Measurements from ENCODE around the gene EFS.
"Not testable (repeated sequence)": the region's sequence is repeated elsewhere in the genome, so short reads cannot be mapped to it uniquely, and the experiment has no call there.

Gene EFS

DNA sequence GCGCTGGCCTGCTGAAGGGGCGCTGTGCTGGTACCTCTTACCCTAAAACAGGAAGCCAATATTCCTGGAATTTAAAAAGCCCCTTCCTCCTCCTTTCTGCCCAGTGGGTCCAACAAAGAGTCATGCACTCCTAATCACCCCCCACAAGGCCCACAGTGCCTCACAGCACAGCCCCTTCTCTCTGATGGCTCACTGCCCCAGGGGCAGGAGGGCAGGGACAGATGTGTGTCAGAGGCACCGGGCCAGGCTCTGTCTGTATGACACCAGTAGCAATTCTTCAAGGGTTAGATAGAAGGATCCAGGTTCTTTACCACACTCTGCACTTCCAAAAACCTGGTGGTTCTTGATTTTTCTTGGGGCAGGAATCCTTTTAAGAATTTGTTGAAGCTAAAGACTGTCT is 34.2 kb upstream of the EFS start:
- no peak for DNase-seq (ENCODE audit: low read depth in 2 of 2)

- no peak for DNase-seq (ENCODE audit: low read depth in 2 of 2)
Observed at GRCh38 chr14:23398348-23398747, 33.4 kb upstream of the EFS start.

DNA sequence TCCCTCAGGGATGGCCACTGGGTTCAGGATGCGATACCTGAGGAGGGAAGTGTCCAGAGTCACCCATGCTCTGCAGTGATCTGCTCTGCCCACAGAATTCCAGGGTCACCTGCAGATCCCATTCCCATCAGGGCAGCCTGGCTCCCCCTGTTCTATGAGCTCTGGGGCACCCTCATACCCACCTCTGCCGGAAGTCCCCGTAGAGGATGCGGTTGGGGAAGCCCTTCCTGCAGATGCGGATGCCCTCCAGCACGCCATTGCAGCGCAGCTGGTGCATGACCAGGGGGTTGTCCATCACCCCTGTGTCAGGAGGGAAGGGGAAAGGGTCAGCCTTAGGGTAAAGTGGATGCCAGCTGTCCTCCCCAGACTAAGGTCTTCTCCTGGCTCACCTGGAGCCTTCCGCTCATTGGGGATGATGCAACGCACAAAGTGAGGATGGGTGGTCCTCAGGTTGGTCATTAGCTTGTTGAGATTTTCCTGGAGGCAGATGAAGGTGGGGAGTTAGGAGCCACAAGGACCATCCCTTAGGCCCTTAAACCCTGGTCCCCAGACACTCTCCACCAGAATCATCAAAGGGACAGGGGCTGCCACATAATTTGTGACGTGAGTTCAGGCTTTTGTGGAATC is 31.9 kb upstream of the EFS start:
- DNase-seq (ENCODE audit: low read depth in 2 of 2) = no peak

DNA sequence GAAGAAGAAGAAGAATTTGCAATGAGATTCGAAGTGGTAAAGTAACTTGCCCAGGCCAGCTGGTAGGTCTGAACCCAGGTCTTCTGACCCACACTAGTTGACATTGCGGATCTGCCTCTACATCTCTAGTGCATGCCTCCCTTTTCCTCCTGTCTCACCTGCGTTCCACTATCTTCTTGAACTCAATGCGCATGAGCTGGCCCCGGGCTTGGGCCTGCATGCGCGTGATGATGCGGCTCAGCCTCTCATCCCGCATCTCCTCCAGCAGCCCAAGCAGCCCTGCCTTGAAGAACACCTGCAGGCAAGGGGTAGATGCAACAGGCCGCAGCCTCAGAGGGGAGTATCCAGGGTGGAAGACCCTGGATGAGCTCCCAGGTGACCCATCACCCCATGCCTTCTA is 31.2 kb upstream of the EFS start:
- DNase-seq (ENCODE audit: low read depth in 2 of 2) = no peak

DNA sequence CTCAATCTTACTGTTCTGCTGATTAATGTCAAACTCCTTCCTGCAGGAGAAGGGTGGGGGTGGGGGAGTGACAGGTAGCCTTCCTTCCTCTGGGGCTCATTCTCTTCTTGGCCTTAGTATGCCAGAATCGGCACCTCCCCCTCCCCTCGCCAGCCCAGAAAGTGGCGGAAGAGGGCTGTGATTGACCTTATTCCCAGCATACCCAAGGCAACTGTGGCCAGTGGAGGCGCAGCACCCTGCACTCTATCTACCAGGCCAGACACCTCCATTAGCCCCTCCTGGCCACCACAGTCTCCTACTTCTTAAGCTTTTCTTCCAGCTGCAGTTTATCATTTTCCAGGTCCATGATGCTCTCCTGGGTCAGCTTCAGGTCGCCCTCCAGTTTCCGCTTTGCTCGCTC is 27.6 kb upstream of the EFS start:
- no peak for DNase-seq (ENCODE audit: low read depth in 2 of 2)

DNA sequence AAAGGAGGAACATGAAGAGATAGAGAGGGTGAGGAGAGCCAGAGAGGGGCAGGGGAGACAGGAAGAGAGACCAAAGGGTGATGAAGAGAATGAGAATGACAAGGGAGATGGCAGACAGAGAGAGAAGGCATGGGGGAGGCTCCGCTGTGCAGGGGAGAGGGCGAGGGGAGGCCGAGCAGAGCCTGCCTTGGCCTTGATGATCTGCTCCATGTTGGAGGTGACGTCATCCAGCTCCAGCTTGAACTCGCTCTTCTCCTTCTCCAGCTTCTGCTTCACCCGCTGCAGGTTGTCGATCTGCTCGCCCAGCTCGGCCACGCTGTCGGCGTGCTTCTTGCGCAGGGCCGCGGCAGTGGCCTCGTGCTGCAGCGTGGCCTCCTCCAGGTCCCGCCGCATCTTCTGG is 24.9 kb upstream of the EFS start:
- DNase-seq (ENCODE audit: low read depth in 2 of 2) = not testable (repeated sequence)

- no peak for DNase-seq (ENCODE audit: low read depth in 2 of 2)
Observed at GRCh38 chr14:23389396-23389795, 24.4 kb upstream of the EFS start.

GRCh38 chr14:23388996-23389395 is 24.0 kb upstream of the EFS start:
- no peak for DNase-seq (ENCODE audit: low read depth in 2 of 2)

GRCh38 chr14:23387916-23388882 is 23.2 kb upstream of the EFS start:
- DNase-seq (ENCODE audit: low read depth in 2 of 2) = no peak

DNA sequence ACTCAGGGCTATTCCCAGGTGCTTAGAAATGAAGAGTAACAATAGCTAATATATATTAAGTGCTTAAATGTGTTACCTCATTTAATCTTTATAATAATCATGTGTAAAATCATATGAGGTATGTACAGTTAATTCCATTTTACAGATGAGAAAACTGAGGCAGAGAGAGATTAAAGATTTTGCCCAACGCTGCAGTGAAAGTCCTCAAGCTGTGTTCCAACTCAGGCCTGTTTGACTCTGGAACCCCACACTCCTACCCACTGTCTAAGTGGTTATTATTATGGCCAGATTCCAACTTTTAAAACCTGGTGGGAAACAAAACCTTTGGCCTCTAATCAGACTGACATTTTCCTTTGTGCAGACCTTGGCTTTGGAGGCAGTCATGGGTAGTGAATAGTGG is 22.0 kb upstream of the EFS start:
- no peak for DNase-seq (ENCODE audit: low read depth in 2 of 2)

GRCh38 chr14:23386266-23386657 is 21.3 kb upstream of the EFS start:
- DNase-seq (ENCODE audit: low read depth in 2 of 2) = not testable (repeated sequence)

DNA sequence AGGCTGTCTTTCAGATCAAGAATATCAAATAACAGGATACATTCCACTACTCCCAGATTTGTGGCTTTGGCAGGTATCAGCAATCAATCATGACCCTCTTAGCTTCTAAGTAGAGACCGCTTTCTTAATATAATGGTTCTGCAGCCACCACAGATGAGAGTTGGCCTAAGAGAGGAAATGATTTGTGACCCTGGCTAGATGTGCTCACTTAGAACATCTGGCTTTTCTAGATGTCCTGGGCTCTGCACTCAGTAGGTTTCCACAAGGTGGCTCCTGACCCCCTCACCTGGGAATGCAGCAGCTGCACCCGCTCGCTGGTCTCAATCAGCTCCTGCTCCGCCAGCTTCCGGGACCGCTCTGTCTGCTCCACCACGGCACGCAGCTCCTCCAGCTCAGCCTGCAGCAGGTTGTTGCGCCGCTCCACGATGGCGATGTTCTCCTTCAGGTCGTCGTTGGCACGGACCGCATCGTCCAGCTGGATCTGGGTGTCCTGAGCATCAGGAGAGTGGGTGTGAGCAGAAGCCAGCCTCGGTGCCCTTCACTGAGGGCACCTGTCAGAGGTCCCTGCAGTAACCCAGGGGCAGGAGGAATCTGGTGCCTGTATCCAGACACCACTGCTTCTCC is 20.8 kb upstream of the EFS start:
- no peak for DNase-seq (ENCODE audit: low read depth in 2 of 2)

GRCh38 chr14:23385244-23385641 is 20.3 kb upstream of the EFS start:
- no peak for DNase-seq (ENCODE audit: low read depth in 2 of 2)

GRCh38 chr14:23384364-23385080 is 19.6 kb upstream of the EFS start:
- no peak for DNase-seq (ENCODE audit: low read depth in 2 of 2)

GRCh38 chr14:23382731-23383440 is 17.9 kb upstream of the EFS start:
- no peak for DNase-seq (ENCODE audit: low read depth in 2 of 2)

GRCh38 chr14:23382276-23382675 is 17.3 kb upstream of the EFS start:
- DNase-seq (ENCODE audit: low read depth in 2 of 2) = no peak

GRCh38 chr14:23381871-23382270 is 16.9 kb upstream of the EFS start:
- DNase-seq (ENCODE audit: low read depth in 2 of 2) = no peak

- no peak for DNase-seq (ENCODE audit: low read depth in 2 of 2)
Observed at GRCh38 chr14:23380976-23381375, 16.0 kb upstream of the EFS start.

DNA sequence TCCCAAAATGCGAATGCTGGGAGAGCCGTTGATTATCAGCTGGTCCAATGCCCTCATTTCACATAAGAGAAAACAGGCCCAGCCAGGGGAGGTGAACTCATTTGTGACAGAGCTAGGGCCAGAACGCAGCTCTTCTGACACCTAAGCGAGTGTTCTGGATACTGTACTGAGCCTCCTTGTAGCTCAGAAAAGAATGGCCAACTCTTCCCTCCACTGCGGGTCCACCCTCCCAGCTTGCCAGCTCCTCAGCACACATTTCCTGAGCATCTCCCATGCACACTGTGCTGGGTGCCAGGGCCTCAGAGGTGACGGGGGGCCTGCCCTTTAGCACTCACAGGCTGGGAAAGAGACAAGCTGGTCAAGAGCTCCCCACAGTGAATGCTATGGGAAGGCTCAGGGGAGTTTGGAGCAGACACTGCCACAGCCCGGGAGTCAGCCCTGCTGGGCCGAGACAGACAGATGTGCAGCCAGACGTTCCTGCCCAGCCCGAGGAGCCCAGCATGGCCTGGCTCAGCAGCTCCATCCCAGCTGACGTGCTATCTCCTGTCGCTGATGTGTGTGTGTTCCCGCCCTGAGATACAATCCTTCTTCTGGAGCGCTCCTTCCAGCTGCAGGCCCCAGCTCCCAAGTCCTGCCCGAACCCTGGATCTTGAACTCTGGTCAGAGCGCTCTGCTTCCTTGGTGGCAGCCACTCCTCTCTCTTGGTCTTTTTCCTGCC is 15.4 kb upstream of the EFS start:
- DNase-seq (ENCODE audit: low read depth in 2 of 2) = no peak

DNA sequence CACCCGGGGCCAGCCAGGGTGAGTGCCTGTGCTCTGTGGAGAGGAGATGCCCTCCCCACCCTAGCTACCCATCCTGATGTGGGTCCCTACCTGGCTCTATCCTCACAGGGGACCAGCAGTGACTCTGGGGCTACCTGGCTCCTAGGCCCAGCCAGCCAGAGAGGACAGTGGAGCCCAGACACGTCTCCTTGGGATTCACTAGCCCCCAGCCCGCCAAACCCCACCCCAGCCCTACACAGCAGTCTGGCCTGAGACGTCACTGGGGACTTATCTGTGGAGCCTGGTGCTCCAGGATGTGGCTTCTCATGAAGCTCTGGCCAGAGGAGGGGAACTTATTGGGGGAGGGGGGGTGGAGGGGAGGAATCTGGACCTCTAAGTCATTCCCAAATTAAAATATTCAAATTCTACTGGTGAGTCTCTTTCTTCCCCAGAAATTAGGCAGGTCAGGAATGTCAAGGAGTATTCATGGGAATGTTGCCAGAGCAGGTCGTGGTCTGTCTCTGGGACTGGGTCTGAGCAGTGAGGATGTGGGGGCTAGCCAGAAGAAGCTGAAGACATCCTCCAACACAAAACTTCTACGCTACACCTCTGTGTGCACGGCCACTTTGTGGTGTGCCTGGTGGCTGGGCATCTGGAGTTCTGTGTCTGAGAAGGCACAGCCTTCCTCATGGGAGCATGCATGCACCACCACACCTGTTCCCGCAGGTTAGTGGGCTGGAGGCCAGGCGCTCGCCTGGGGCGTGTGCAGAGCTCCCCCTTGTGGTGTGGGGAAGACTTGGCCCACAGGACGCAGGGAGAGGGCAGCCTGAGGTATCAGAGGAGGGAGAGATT is 14.6 kb upstream of the EFS start:
- peak; percentile 11 to 37 for DNase-seq (ENCODE audit: low read depth in 2 of 2)

Measured in stimulated activated CD8-positive, alpha-beta memory T cell treated with anti-CD3 and anti-CD28 coated beads, Interleukin-15, amount 100 ng/mL, for 48 hours (primary cell).